Measurements from ENCODE around the gene SLFN12.
A peak's percentile ranks its signal among the peaks of the same experiment; 100 is the strongest.

The SLFN12 gene

GRCh38 chr17:35373534-35373983 is 58.7 kb downstream of the SLFN12 start, which contains the start of gene SLFN11:
SLFN11 (minus strand) TSS chr17:35373621; CDS start chr17:35363807, 9,814 bp downstream.
- Mint-ChIP-seq H3K4me1 (peaks cover 10% of the 10 kb centered on the region), H3K27me3 (ENCODE audit: low read depth, poor library complexity) (peaks cover 99% of the 10 kb centered on the region), H3K36me3 (ENCODE audit: low read depth) (no peaks in the 10 kb centered on the region), H3K4me3 (peak within 1 kb of the TSS; percentile 78), H3K9me3 (peaks cover 29% of the 10 kb centered on the region), H3K27ac (no peak within 1 kb of the TSS)
- DNase-seq: peak; percentile 33
- no peak for TF ChIP-seq CTCF (IDR thresholded peaks at IDR 0.05)

- Mint-ChIP-seq H3K27me3 (ENCODE audit: low read depth, poor library complexity) (peaks cover 99% of the 10 kb centered on the region), H3K4me3 (peak overlapping the region; percentile 78)
- peak; percentile 18 for DNase-seq
These were observed 59.3 kb downstream of the SLFN12 start for GRCh38 chr17:35372846-35373533.

GRCh38 chr17:35371934-35372333 is 60.4 kb downstream of the SLFN12 start:
- peaks cover 10% of the 10 kb centered on the region for H3K4me1 Mint-ChIP-seq
- H3K27ac Mint-ChIP-seq: no peak overlapping the region
- TF ChIP-seq CTCF (IDR thresholded peaks at IDR 0.05): no peak
- DNase-seq: no peak
- H3K9me3 Mint-ChIP-seq: peaks cover 29% of the 10 kb centered on the region
- no peaks in the 10 kb centered on the region for H3K36me3 Mint-ChIP-seq (ENCODE audit: low read depth)
- no peak overlapping the region for H3K4me3 Mint-ChIP-seq
- peaks cover 95% of the 10 kb centered on the region for H3K27me3 Mint-ChIP-seq (ENCODE audit: low read depth, poor library complexity)

More at GRCh38 chr17:35372846-35373533, 59.3 kb downstream of the SLFN12 start:
- H3K27ac Mint-ChIP-seq: no peak overlapping the region
- TF ChIP-seq CTCF (IDR thresholded peaks at IDR 0.05): no peak
- peaks cover 29% of the 10 kb centered on the region for H3K9me3 Mint-ChIP-seq
- H3K4me1 Mint-ChIP-seq: peaks cover 10% of the 10 kb centered on the region
- H3K36me3 Mint-ChIP-seq (ENCODE audit: low read depth): no peaks in the 10 kb centered on the region

- no peak overlapping the region for H3K27ac Mint-ChIP-seq
- H3K9me3 Mint-ChIP-seq: peaks cover 29% of the 10 kb centered on the region
- no peak for TF ChIP-seq CTCF (IDR thresholded peaks at IDR 0.05)
- no peak for DNase-seq
- no peaks in the 10 kb centered on the region for H3K4me1 Mint-ChIP-seq
- H3K4me3 Mint-ChIP-seq: no peak overlapping the region
- no peaks in the 10 kb centered on the region for H3K36me3 Mint-ChIP-seq (ENCODE audit: low read depth)
- peaks cover 90% of the 10 kb centered on the region for H3K27me3 Mint-ChIP-seq (ENCODE audit: low read depth, poor library complexity)
These were observed 64.0 kb downstream of the SLFN12 start for GRCh38 chr17:35368081-35368830.

GRCh38 chr17:35361027-35361426 is 71.3 kb downstream of the SLFN12 start:
- H3K9me3 Mint-ChIP-seq: no peaks in the 10 kb centered on the region
- no peak overlapping the region for H3K27ac Mint-ChIP-seq
- no peaks in the 10 kb centered on the region for H3K36me3 Mint-ChIP-seq (ENCODE audit: low read depth)
- no peak for TF ChIP-seq CTCF (IDR thresholded peaks at IDR 0.05)
- no peak for DNase-seq
- no peak overlapping the region for H3K4me3 Mint-ChIP-seq
- H3K27me3 Mint-ChIP-seq (ENCODE audit: low read depth, poor library complexity): peaks cover 61% of the 10 kb centered on the region
- H3K4me1 Mint-ChIP-seq: no peaks in the 10 kb centered on the region
